Endothelial cell of umbilical vein (primary cell): ENCODE measurements around the gene SNRPF. TPM values are rescaled to one million over a fixed set of nuclear protein-coding genes. Genes with fewer than 3 reads are reported as not detected.

Experiments
- BruUV-seq: library from RNA; stranded (reverse); fragments of 400-500 nt; replicated peaks from 2 replicates; lab custom pipeline; 2021; lab: Mats Ljungman, UMichigan
- CTCF ChIA-PET: fragments of 300-600, 350-600 bp; sonication (Branson Sonifier 250); formaldehyde crosslinking; loops from one replicate; lab custom pipeline; 2021; ENCODE audit warnings: antibody characterized with exemption, inconsistent platforms; lab: Charles Lee
- POLR2A ChIA-PET: fragments of 300-600, 350-600 bp; sonication (Branson Sonifier 250); formaldehyde crosslinking; loops from one replicate; lab custom pipeline; 2021; ENCODE audit warnings: antibody characterized with exemption, inconsistent platforms; lab: Charles Lee
- DNase-seq: peaks from one replicate; pipeline ENCODE4 v3.0.0-alpha.2; 2011; ENCODE audit warnings: low read depth, low spot score
- FAIRE-seq: peaks from 2 replicates; lab custom pipeline; 2011; peaks lifted over from hg19 to GRCh38; lab: Jason Lieb, UNC
- H2AFZ ChIP-seq: 2 replicates; pipeline ENCODE4 v1.6.0; 2012; ENCODE audit warnings: low read depth, low read length, control low read depth, inconsistent platforms
- H3K27ac ChIP-seq: 2 replicates; pipeline ENCODE4 v1.5.1; 2011; ENCODE audit warnings: low read depth, mild to moderate bottlenecking, control low read depth, low read length, moderate library complexity; ENCODE audit not compliant: insufficient read depth
- H3K27me3 ChIP-seq, 2 experiments: 2 replicates each; pipeline versions ENCODE4 v1.6.0 to v1.6.1; 2011; ENCODE audit warnings: low read length in 2 of 2, mixed read lengths in 1 of 2; ENCODE audit not compliant: control insufficient read depth in 2 of 2, insufficient read depth in 2 of 2
- H3K36me3 ChIP-seq, 2 experiments: 2 replicates in 1 of 2; 3 replicates in 1 of 2; pipeline ENCODE4 v1.5.1; 2011; ENCODE audit warnings: low read length in 2 of 2, mild to moderate bottlenecking in 1 of 2, moderate library complexity in 1 of 2; ENCODE audit not compliant: control insufficient read depth in 2 of 2, insufficient read depth in 2 of 2; ENCODE audit errors: extremely low read depth in 1 of 2
- H3K4me1 ChIP-seq: 3 replicates; pipeline ENCODE4 v1.5.1; 2011; ENCODE audit warnings: mild to moderate bottlenecking, low read length; ENCODE audit not compliant: control insufficient read depth, insufficient read depth; ENCODE audit errors: extremely low read depth
- H3K4me2 ChIP-seq: 2 replicates; pipeline ENCODE4 v1.6.1; 2011; ENCODE audit warnings: low read length, control low read depth, mixed read lengths; ENCODE audit not compliant: insufficient read depth
- H3K4me3 ChIP-seq, 3 experiments: fragments of 200-600 bp in 1 of 3; sonication (generic), shearing (Covaris generic) in 1 of 3; replicated peaks in 1 of 3; 2 replicates each; pipeline ENCODE4 v1.5.1; 2011 to 2016; ENCODE audit warnings: control low read depth in 3 of 3, low read length in 3 of 3, mild to moderate bottlenecking in 2 of 3, inconsistent platforms in 1 of 3, low read depth in 1 of 3, moderate library complexity in 1 of 3; ENCODE audit not compliant: insufficient read depth in 1 of 3
- H3K79me2 ChIP-seq: 2 replicates; pipeline ENCODE4 v1.6.0; 2012; ENCODE audit warnings: low read length, inconsistent platforms; ENCODE audit not compliant: control insufficient read depth, insufficient read depth
- H3K9ac ChIP-seq: replicated peaks from 2 replicates; pipeline ENCODE3; 2011; ENCODE audit warnings: low read length, control low read depth; ENCODE audit not compliant: insufficient read depth; ENCODE audit errors: extremely low read depth
- H3K9me1 ChIP-seq: replicated peaks from 3 replicates; pipeline ENCODE4 v1.6.0; 2011; ENCODE audit warnings: mild to moderate bottlenecking, low read length; ENCODE audit not compliant: control insufficient read depth, insufficient read depth; ENCODE audit errors: extremely low read depth
- H3K9me3 ChIP-seq: replicated peaks from 2 replicates; pipeline ENCODE4 v1.5.1; 2012; ENCODE audit warnings: low read length, inconsistent platforms; ENCODE audit not compliant: control insufficient read depth, insufficient read depth
- H4K20me1 ChIP-seq: replicated peaks from 2 replicates; pipeline ENCODE3; 2011; ENCODE audit warnings: mild to moderate bottlenecking, low read length; ENCODE audit not compliant: control insufficient read depth, insufficient read depth; ENCODE audit errors: extremely low read depth
- EZH2 ChIP-seq: IDR thresholded peaks from 2 replicates; pipeline ENCODE4 v1.6.1; 2012; ENCODE audit warnings: borderline replicate concordance, low read depth, mild to moderate bottlenecking, moderate library complexity, low read length, inconsistent platforms; ENCODE audit not compliant: severe bottlenecking
- FOS ChIP-seq: IDR thresholded peaks from 2 replicates; pipeline ENCODE4 v1.6.1; 2011; ENCODE audit warnings: mild to moderate bottlenecking, low read length, moderate library complexity, borderline replicate concordance; ENCODE audit not compliant: insufficient read depth
- GATA2 ChIP-seq: IDR thresholded peaks from 2 replicates; pipeline ENCODE4 v1.7.0; 2011; ENCODE audit warnings: low read depth, mild to moderate bottlenecking, moderate library complexity, mixed read lengths, low read length; ENCODE audit not compliant: insufficient read length, insufficient read depth
- JUN ChIP-seq: IDR thresholded peaks from 2 replicates; pipeline ENCODE4 v1.6.1; 2011; ENCODE audit warnings: borderline replicate concordance, low read depth; ENCODE audit not compliant: insufficient read length, insufficient read depth
- MAX ChIP-seq: IDR thresholded peaks from 2 replicates; pipeline ENCODE4 v1.6.1; 2011; ENCODE audit not compliant: insufficient read depth, insufficient read length
- MYC ChIP-seq: IDR thresholded peaks from one replicate; pipeline ENCODE4 v1.6.1; 2011; ENCODE audit warnings: mild to moderate bottlenecking, low read depth, low read length
- POLR2A ChIP-seq: IDR thresholded peaks from 2 replicates; pipeline ENCODE4 v1.6.1; 2012; ENCODE audit warnings: low read depth, mild to moderate bottlenecking, control low read depth, low read length
- POLR2AphosphoS5 ChIP-seq: IDR thresholded peaks from 2 replicates; pipeline ENCODE4 v1.6.1; 2012; ENCODE audit warnings: low read depth, mild to moderate bottlenecking, control low read depth, low read length, moderate library complexity; ENCODE audit not compliant: insufficient read depth
- dilution Hi-C: fragments of 300-500 bp; cut with MboI; formaldehyde crosslinking; loops from one replicate; pipeline ENCODE4 v1.15.0; 2019; ENCODE audit warnings: low sequenced_read_pairs; ENCODE audit not compliant: extremely low pct_ligation_motif_present
- intact Hi-C: fragments of 100-400 bp; cut with micrococcal nuclease; formaldehyde crosslinking; loops from one replicate; pipeline ENCODE4 v1.10.0; 2022
- polyA plus RNA-seq, 4 experiments: library from polyadenylated mRNA; depleted of rRNA in 3 of 4; stranded (reverse) in 3 of 4; unstranded in 1 of 4; fragments of >200 nt; gene quantifications; 2 replicates each; pipeline versions ENCODE4 v1.2.1 to v1.2.3, GENCODE V29; 2011 to 2012; ENCODE audit warnings: missing spikeins in 1 of 4
- total RNA-seq: library from RNA; stranded (reverse); gene quantifications from 2 replicates; pipeline ENCODE4 v1.2.3, GENCODE V29; 2021
- TF ChIP-seq, protein P1 (sequence below), 2 donors: IDR thresholded peaks; 1 replicate in 1 of 2; 2 replicates in 1 of 2; pipeline ENCODE4 v1.5.1; 2011; ENCODE audit warnings: low read length in 2 of 2, mild to moderate bottlenecking in 2 of 2, moderate library complexity in 2 of 2, control low read depth in 1 of 2, inconsistent platforms in 1 of 2, low read depth in 1 of 2; ENCODE audit not compliant: insufficient read depth in 1 of 2; ENCODE audit errors: extremely low read depth in 1 of 2

Gene SNRPF
- total and polyA plus RNA-seq, 2 donors (not counting 3 experiments of a cell fraction or from before 2014, with no cell fraction given), result 17.1 to 36.6 TPM

- Histone ChIP-seq H3K4me1 (peaks cover 16% of the 10 kb centered on the region), H3K9me1 (no peaks in the 10 kb centered on the region), H3K4me3 (no peak overlapping the region), H3K9ac (no peak overlapping the region), H3K27ac (no peak overlapping the region), H3K27me3 (no peaks in the 10 kb centered on the region), H3K9me3 (no peaks in the 10 kb centered on the region), H3K4me2 (no peak overlapping the region), H2AFZ (no peak overlapping the region), H4K20me1 (no peaks in the 10 kb centered on the region), H3K36me3 (peaks cover 0 to 10% of the 10 kb centered on the region in 2 experiments), H3K79me2 (peaks cover 49% of the 10 kb centered on the region)
- CTCF ChIA-PET, result no interaction called here
- DNase-seq (no peak), FAIRE-seq (no peak)
- POLR2A ChIA-PET, result no interaction called here
- dilution Hi-C loops, result no loop called here
- BruUV-seq, result no TSS peak
- intact Hi-C loops, result no loop called here
- TF ChIP-seq POLR2AphosphoS5 (no peak), MAX (no peak), GATA2 (no peak), FOS (no peak), POLR2A (no peak), MYC (no peak), JUN (no peak), EZH2 (no peak)
- TF ChIP-seq, protein P1, sequence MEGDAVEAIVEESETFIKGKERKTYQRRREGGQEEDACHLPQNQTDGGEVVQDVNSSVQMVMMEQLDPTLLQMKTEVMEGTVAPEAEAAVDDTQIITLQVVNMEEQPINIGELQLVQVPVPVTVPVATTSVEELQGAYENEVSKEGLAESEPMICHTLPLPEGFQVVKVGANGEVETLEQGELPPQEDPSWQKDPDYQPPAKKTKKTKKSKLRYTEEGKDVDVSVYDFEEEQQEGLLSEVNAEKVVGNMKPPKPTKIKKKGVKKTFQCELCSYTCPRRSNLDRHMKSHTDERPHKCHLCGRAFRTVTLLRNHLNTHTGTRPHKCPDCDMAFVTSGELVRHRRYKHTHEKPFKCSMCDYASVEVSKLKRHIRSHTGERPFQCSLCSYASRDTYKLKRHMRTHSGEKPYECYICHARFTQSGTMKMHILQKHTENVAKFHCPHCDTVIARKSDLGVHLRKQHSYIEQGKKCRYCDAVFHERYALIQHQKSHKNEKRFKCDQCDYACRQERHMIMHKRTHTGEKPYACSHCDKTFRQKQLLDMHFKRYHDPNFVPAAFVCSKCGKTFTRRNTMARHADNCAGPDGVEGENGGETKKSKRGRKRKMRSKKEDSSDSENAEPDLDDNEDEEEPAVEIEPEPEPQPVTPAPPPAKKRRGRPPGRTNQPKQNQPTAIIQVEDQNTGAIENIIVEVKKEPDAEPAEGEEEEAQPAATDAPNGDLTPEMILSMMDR (IDR thresholded peaks at IDR 0.05; ENCODE audit: extremely low read depth in 1 of 2, insufficient read depth in 1 of 2, low read depth in 1 of 2, low read length in 2 of 2), result no peak
Observed at GRCh38 chr12:95862038-95862437, 3.3 kb downstream of the SNRPF start.
